PC-3 (cell line): Measurements from ENCODE around the gene HAGHL.

ENCODE experiments used
- EZH2 ChIP-seq: fragments of 300-600 bp; sonication (generic); IDR thresholded peaks from one replicate; pipeline ENCODE4 v1.6.1; 2017; ENCODE audit warnings: antibody characterized with exemption, mild to moderate bottlenecking, low read length; ENCODE audit not compliant: unreplicated experiment
- TF ChIP-seq, protein P1 (sequence below): fragments of 300-600 bp; sonication (generic); conservative IDR thresholded peaks from 2 replicates; pipeline ENCODE4 v1.5.1; 2017; ENCODE audit warnings: antibody characterized with exemption, low read depth, mild to moderate bottlenecking, low read length

- TF ChIP-seq, protein P1, sequence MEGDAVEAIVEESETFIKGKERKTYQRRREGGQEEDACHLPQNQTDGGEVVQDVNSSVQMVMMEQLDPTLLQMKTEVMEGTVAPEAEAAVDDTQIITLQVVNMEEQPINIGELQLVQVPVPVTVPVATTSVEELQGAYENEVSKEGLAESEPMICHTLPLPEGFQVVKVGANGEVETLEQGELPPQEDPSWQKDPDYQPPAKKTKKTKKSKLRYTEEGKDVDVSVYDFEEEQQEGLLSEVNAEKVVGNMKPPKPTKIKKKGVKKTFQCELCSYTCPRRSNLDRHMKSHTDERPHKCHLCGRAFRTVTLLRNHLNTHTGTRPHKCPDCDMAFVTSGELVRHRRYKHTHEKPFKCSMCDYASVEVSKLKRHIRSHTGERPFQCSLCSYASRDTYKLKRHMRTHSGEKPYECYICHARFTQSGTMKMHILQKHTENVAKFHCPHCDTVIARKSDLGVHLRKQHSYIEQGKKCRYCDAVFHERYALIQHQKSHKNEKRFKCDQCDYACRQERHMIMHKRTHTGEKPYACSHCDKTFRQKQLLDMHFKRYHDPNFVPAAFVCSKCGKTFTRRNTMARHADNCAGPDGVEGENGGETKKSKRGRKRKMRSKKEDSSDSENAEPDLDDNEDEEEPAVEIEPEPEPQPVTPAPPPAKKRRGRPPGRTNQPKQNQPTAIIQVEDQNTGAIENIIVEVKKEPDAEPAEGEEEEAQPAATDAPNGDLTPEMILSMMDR, result no peak
- TF ChIP-seq EZH2, result no peak
Measured at GRCh38 chr16:769934-770333, 43.0 kb downstream of the HAGHL start.
